NT2/D1 (cell line): ENCODE measurements around the gene NR0B2.

Experiments
- DNase-seq: peaks from one replicate; pipeline ENCODE4 v3.0.0-alpha.2; 2011; ENCODE audit warnings: low read depth, low spot score
- H3K27me3 ChIP-seq: 2 replicates; pipeline ENCODE4 v1.6.0; 2011; ENCODE audit warnings: mild to moderate bottlenecking; ENCODE audit not compliant: insufficient read length, insufficient read depth
- H3K36me3 ChIP-seq: 2 replicates; pipeline ENCODE4 v1.6.1; 2011; ENCODE audit warnings: mild to moderate bottlenecking, low read length, mixed read lengths; ENCODE audit not compliant: insufficient read depth, insufficient read length
- H3K4me1 ChIP-seq: 2 replicates; pipeline ENCODE4 v1.5.1; 2011; ENCODE audit not compliant: insufficient read depth, insufficient read length
- H3K4me3 ChIP-seq: 2 replicates; pipeline ENCODE4 v1.5.1; 2011; ENCODE audit warnings: low read depth; ENCODE audit not compliant: insufficient read length
- H3K9ac ChIP-seq: 2 replicates; pipeline ENCODE4 v1.6.0; 2011; ENCODE audit warnings: low read depth; ENCODE audit not compliant: insufficient read length
- H3K9me3 ChIP-seq: 2 replicates; pipeline ENCODE4 v1.5.1; 2011; ENCODE audit warnings: mild to moderate bottlenecking, low read length; ENCODE audit not compliant: insufficient read depth
- SUZ12 ChIP-seq: IDR thresholded peaks from 2 replicates; pipeline ENCODE4 v1.6.1; 2011; ENCODE audit not compliant: insufficient read length, insufficient read depth; ENCODE audit errors: extremely low read depth
- YY1 ChIP-seq: IDR thresholded peaks from 2 replicates; pipeline ENCODE4 v1.6.1; 2011; ENCODE audit not compliant: insufficient read length, insufficient read depth
- ZNF274 ChIP-seq: IDR thresholded peaks from 2 replicates; pipeline ENCODE4 v1.6.1; 2011; ENCODE audit warnings: mild to moderate bottlenecking, low read depth, low read length

NR0B2 gene

GRCh38 chr1:26913754-26914619 is at the start of gene NR0B2:
Gene NR0B2 (minus strand): TSS chr1:26913975. CDS start chr1:26913940, 35 bp downstream.
- no peak within 1 kb of the TSS for H3K9ac ChIP-seq
- H3K9me3 ChIP-seq: no peaks in the 10 kb centered on the region
- no peak for DNase-seq
- H3K4me3 ChIP-seq: no peak within 1 kb of the TSS
- H3K4me1 ChIP-seq: peaks cover 4% of the 10 kb centered on the region
- H3K36me3 ChIP-seq: no peaks in the 10 kb centered on the region
- H3K27me3 ChIP-seq: no peaks in the 10 kb centered on the region
- no peak for TF ChIP-seq SUZ12
- TF ChIP-seq YY1: no peak
- no peak for TF ChIP-seq ZNF274

- DNase-seq: no peak
- no peaks in the 10 kb centered on the region for H3K4me1 ChIP-seq
- H3K36me3 ChIP-seq: no peaks in the 10 kb centered on the region
- no peak overlapping the region for H3K4me3 ChIP-seq
- no peak for TF ChIP-seq ZNF274
- no peak for TF ChIP-seq SUZ12
- TF ChIP-seq YY1: no peak
- H3K27me3 ChIP-seq: peaks cover 44% of the 10 kb centered on the region
- H3K9me3 ChIP-seq: no peaks in the 10 kb centered on the region
- H3K9ac ChIP-seq: no peak overlapping the region
Measured at GRCh38 chr1:26961826-26962225, 48.1 kb upstream of the NR0B2 start.

- DNase-seq: no peak
- Histone ChIP-seq H3K27me3 (peaks cover 44% of the 10 kb centered on the region), H3K4me3 (peak overlapping the region; percentile 89), H3K9me3 (no peaks in the 10 kb centered on the region), H3K36me3 (no peaks in the 10 kb centered on the region), H3K4me1 (no peaks in the 10 kb centered on the region), H3K9ac (peak overlapping the region; percentile 89)
- TF ChIP-seq SUZ12 (no peak), ZNF274 (no peak), YY1 (no peak)
Measured at GRCh38 chr1:26960625-26960966, 46.8 kb upstream of the NR0B2 start.

- H3K4me3 ChIP-seq: peak within 1 kb of the TSS; percentile 89
- H3K9me3 ChIP-seq: no peaks in the 10 kb centered on the region
- no peaks in the 10 kb centered on the region for H3K4me1 ChIP-seq
- no peak for TF ChIP-seq ZNF274
- TF ChIP-seq SUZ12: no peak
- no peak for TF ChIP-seq YY1
- DNase-seq: peak; percentile 18
- peak within 1 kb of the TSS; percentile 89 for H3K9ac ChIP-seq
- peaks cover 44% of the 10 kb centered on the region for H3K27me3 ChIP-seq
- no peaks in the 10 kb centered on the region for H3K36me3 ChIP-seq
Measured at GRCh38 chr1:26959722-26960624, 46.2 kb upstream of the NR0B2 start, which contains the start of gene KDF1. Gene KDF1 (minus strand): TSS chr1:26960468. CDS start chr1:26952380, 8,088 bp downstream.

- Histone ChIP-seq H3K4me1 (no peaks in the 10 kb centered on the region), H3K9ac (no peak overlapping the region), H3K9me3 (no peaks in the 10 kb centered on the region), H3K27me3 (peaks cover 44% of the 10 kb centered on the region), H3K4me3 (peak overlapping the region; percentile 89), H3K36me3 (no peaks in the 10 kb centered on the region)
- DNase-seq: no peak
- no peak for TF ChIP-seq SUZ12
- TF ChIP-seq ZNF274: no peak
- TF ChIP-seq YY1: no peak
Measured at GRCh38 chr1:26959270-26959669, 45.5 kb upstream of the NR0B2 start.

GRCh38 chr1:26957306-26957705 is 43.5 kb upstream of the NR0B2 start:
- no peaks in the 10 kb centered on the region for H3K36me3 ChIP-seq
- peaks cover 40% of the 10 kb centered on the region for H3K27me3 ChIP-seq
- H3K9me3 ChIP-seq: no peaks in the 10 kb centered on the region
- H3K4me1 ChIP-seq: no peaks in the 10 kb centered on the region
- no peak for TF ChIP-seq ZNF274
- no peak for TF ChIP-seq SUZ12
- no peak for TF ChIP-seq YY1
- no peak overlapping the region for H3K4me3 ChIP-seq
- DNase-seq: no peak
- H3K9ac ChIP-seq: no peak overlapping the region

GRCh38 chr1:26956321-26956720 is 42.5 kb upstream of the NR0B2 start:
- Histone ChIP-seq H3K36me3 (peaks cover 3% of the 10 kb centered on the region), H3K4me1 (no peaks in the 10 kb centered on the region), H3K27me3 (peaks cover 30% of the 10 kb centered on the region), H3K9ac (no peak overlapping the region), H3K9me3 (no peaks in the 10 kb centered on the region), H3K4me3 (no peak overlapping the region)
- TF ChIP-seq SUZ12 (no peak), ZNF274 (no peak), YY1 (no peak)
- no peak for DNase-seq
